Common myeloid progenitor, CD34-positive (primary cell): ENCODE data around the gene B4GALT6.

Source experiments
- CTCF ChIA-PET: fragments of 350-600 bp; sonication (Branson Sonifier 250); formaldehyde crosslinking; loops from one replicate; lab custom pipeline; 2021; ENCODE audit warnings: antibody characterized with exemption; lab: Charles Lee
- POLR2A ChIA-PET: fragments of 350-600 bp; sonication (Branson Sonifier 250); formaldehyde crosslinking; loops from one replicate; lab custom pipeline; 2021; ENCODE audit warnings: antibody characterized with exemption; lab: Charles Lee
- DNase-seq, 3 donors: peaks; one replicate each; pipeline versions ENCODE4 v3.0.0 to v3.0.0-alpha.2; 2013
- H3K27ac ChIP-seq, 2 experiments: 1 replicate in 1 of 2; 2 replicates in 1 of 2; pipeline ENCODE4 v1.7.0; 2013; ENCODE audit warnings: inconsistent platforms in 2 of 2, low read length in 2 of 2, mild to moderate bottlenecking in 2 of 2, low read depth in 1 of 2, moderate library complexity in 1 of 2; ENCODE audit not compliant: severe bottlenecking in 2 of 2, insufficient read depth in 1 of 2, poor library complexity in 1 of 2
- H3K27me3 ChIP-seq, 5 experiments: replicated peaks in 2 of 5; 1 replicate in 3 of 5; 2 replicates in 2 of 5; pipeline versions ENCODE4 v1.6.1 to v1.7.0; 2013; ENCODE audit warnings: low read length in 4 of 5, mild to moderate bottlenecking in 2 of 5, moderate library complexity in 2 of 5, inconsistent platforms in 1 of 5; ENCODE audit not compliant: insufficient read depth in 5 of 5, control insufficient read depth in 4 of 5
- H3K36me3 ChIP-seq, 4 experiments: 1 replicate in 2 of 4; 2 replicates in 2 of 4; pipeline versions ENCODE4 v1.6.1 to v1.7.0; 2013; ENCODE audit warnings: low read length in 3 of 4, control low read depth in 1 of 4, mild to moderate bottlenecking in 1 of 4; ENCODE audit not compliant: control insufficient read depth in 4 of 4, insufficient read depth in 4 of 4
- H3K4me1 ChIP-seq, 4 experiments: 1 replicate in 3 of 4; 2 replicates in 1 of 4; pipeline versions ENCODE4 v1.6.1 to v1.7.1; 2013; ENCODE audit warnings: low read length in 3 of 4, mild to moderate bottlenecking in 3 of 4, control low read depth in 1 of 4, inconsistent platforms in 1 of 4, moderate library complexity in 1 of 4; ENCODE audit not compliant: control insufficient read depth in 4 of 4, insufficient read depth in 4 of 4; ENCODE audit errors: control extremely low read depth in 1 of 4
- H3K4me3 ChIP-seq, 7 experiments: 1 replicate in 4 of 7; 2 replicates in 3 of 7; pipeline versions ENCODE4 v1.5.1 to v1.7.0; 2013; ENCODE audit warnings: mild to moderate bottlenecking in 7 of 7, low read length in 6 of 7, moderate library complexity in 6 of 7, inconsistent platforms in 2 of 7, low read depth in 2 of 7, control low read depth in 1 of 7; ENCODE audit not compliant: insufficient read depth in 4 of 7, control insufficient read depth in 1 of 7; ENCODE audit errors: extremely low read depth in 1 of 7
- H3K9me3 ChIP-seq, 5 experiments: 1 replicate in 4 of 5; 2 replicates in 1 of 5; pipeline versions ENCODE4 v1.6.1 to v1.7.1; 2013; ENCODE audit warnings: low read length in 4 of 5, mild to moderate bottlenecking in 2 of 5, inconsistent platforms in 1 of 5, low read depth in 1 of 5, moderate library complexity in 1 of 5; ENCODE audit not compliant: control insufficient read depth in 4 of 5, insufficient read depth in 2 of 5; ENCODE audit errors: control extremely low read depth in 1 of 5
- WGBS: methylation state at CpG from one replicate; pipeline ENCODE4 v1.1.5; 2013; ENCODE audit not compliant: insufficient coverage; 5-methylcytosine and 5-hydroxymethylcytosine counted together

The B4GALT6 gene

DNA sequence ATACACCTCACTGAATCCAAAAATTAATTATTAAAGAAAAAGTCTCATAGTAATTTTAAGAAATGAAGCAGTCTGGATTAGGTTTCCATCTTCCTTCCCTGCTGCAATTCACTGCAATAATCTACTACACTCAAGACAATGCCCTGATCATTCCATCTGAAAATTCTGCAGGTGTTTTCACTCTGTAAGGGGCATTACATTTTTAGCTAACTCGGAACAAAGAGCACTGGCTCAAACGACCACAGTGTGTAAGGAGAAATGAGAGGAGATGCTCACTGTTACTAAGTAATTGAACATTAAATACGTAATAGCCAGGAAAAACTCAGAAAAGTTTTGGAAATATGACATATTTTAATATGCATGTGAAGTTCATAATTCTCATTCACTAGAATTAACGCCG lies 1.3 kb downstream of the B4GALT6 start:
- Histone ChIP-seq H3K4me1 (peaks cover 29 to 82% (median 67%) of the 10 kb centered on the region in 4 experiments), H3K27me3 (no peaks in the 10 kb centered on the region), H3K4me3 (peak overlapping the region in 6 of 7 experiments; percentile 70 to 94 (median 90)), H3K27ac (peak overlapping the region; percentile 82 to 85), H3K9me3 (no peaks in the 10 kb centered on the region), H3K36me3 (peaks cover 0 to 3% (median 0%) of the 10 kb centered on the region in 4 experiments)
- POLR2A ChIA-PET = interaction anchor here (1.0 kb wide), 1 partner anchor 37 kb away, joined by 4 read pairs; no protein-coding TSS in a partner anchor
- WGBS = no CpG with 5 or more reads among the region's 5 CpGs
- CTCF ChIA-PET = interaction anchor here (1.3 to 2.3 kb wide), 3 partner anchors 39 to 127 kb away, joined by 3 to 10 read pairs (median 4); no protein-coding TSS in a partner anchor
- DNase-seq = no peak

- DNase-seq = peak in 2 of 3 donors; percentile 48 to 59
- POLR2A ChIA-PET = no interaction called here
Measured at GRCh38 chr18:31680831-31681568, 3.4 kb downstream of the B4GALT6 start.

DNA sequence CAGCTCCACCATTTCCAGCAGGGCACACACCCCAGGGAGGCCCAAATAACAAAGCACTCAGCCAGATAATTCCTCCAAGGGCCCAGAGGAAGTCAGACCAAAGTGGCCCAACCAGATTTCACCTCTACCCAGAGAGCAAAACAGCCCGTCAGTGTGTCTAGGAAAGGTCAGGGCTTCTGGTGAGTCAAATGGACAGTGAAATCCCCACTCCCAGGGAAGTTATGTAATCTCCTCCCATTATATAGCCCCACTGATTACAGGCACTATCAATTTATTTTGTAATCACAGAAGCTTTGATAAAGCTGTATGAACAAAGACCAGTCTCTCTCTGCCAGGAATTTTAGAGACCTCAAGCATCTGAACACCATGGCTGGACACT lies 4.0 kb downstream of the B4GALT6 start:
- Histone ChIP-seq H3K36me3 (peaks cover 0 to 3% (median 0%) of the 10 kb centered on the region in 4 experiments), H3K4me3 (peak overlapping the region in 1 of 7 experiments; percentile 94), H3K9me3 (no peaks in the 10 kb centered on the region), H3K4me1 (peaks cover 16 to 78% (median 61%) of the 10 kb centered on the region in 4 experiments), H3K27me3 (no peaks in the 10 kb centered on the region), H3K27ac (no peak overlapping the region)
- POLR2A ChIA-PET = no interaction called here
- CTCF ChIA-PET = interaction anchor here (0.8 to 2.2 kb wide), 7 partner anchors 11 to 141 kb away, joined by 3 to 9 read pairs (median 4); no protein-coding TSS in a partner anchor
- 60% methylated on average over 1 of the region's 1 CpG for WGBS
- DNase-seq = no peak

More at GRCh38 chr18:31680831-31681568, 3.4 kb downstream of the B4GALT6 start:
- CTCF ChIA-PET = interaction anchor here (0.8 to 2.2 kb wide), 7 partner anchors 11 to 141 kb away, joined by 3 to 9 read pairs (median 3); no protein-coding TSS in a partner anchor
- Histone ChIP-seq H3K4me3 (peak overlapping the region in 1 of 7 experiments; percentile 94), H3K4me1 (peaks cover 16 to 78% (median 62%) of the 10 kb centered on the region in 4 experiments), H3K27ac (no peak overlapping the region), H3K36me3 (peaks cover 0 to 3% (median 0%) of the 10 kb centered on the region in 4 experiments), H3K27me3 (no peaks in the 10 kb centered on the region), H3K9me3 (no peaks in the 10 kb centered on the region)
- WGBS = no CpG with 5 or more reads among the region's 2 CpGs

GRCh38 chr18:31679791-31680432 lies 4.5 kb downstream of the B4GALT6 start:
- H3K4me3 ChIP-seq = peak overlapping the region in 1 of 7 experiments; percentile 11
- POLR2A ChIA-PET = no interaction called here
- 86% methylated on average over 4 of the region's 5 CpGs for WGBS
- peaks cover 16 to 83% (median 64%) of the 10 kb centered on the region in 4 experiments for H3K4me1 ChIP-seq
- CTCF ChIA-PET = interaction anchor here (0.9 to 2.5 kb wide), 9 partner anchors 15 to 69 kb away, joined by 3 to 9 read pairs (median 6); no protein-coding TSS in a partner anchor
- DNase-seq = no peak
- H3K9me3 ChIP-seq = no peaks in the 10 kb centered on the region
- H3K27me3 ChIP-seq = no peaks in the 10 kb centered on the region
- peaks cover 0 to 3% (median 0%) of the 10 kb centered on the region in 4 experiments for H3K36me3 ChIP-seq
- H3K27ac ChIP-seq = peak overlapping the region in 1 of 2 experiments; percentile 16

- H3K36me3 ChIP-seq = peaks cover 0 to 3% (median 0%) of the 10 kb centered on the region in 4 experiments
- peaks cover 16 to 90% (median 64%) of the 10 kb centered on the region in 4 experiments for H3K4me1 ChIP-seq
- ChIA-PET POLR2A (no interaction called here), CTCF (interaction anchor here (0.9 to 2.5 kb wide), 8 partner anchors 8 to 68 kb away, joined by 3 to 12 read pairs (median 6); no protein-coding TSS in a partner anchor)
- H3K9me3 ChIP-seq = no peaks in the 10 kb centered on the region
- no peak for DNase-seq
- H3K27me3 ChIP-seq = no peaks in the 10 kb centered on the region
- peak overlapping the region in 1 of 2 experiments; percentile 16 for H3K27ac ChIP-seq
- H3K4me3 ChIP-seq = peak overlapping the region in 1 of 7 experiments; percentile 19
- WGBS = 90% methylated on average over 2 of the region's 3 CpGs
Measured at GRCh38 chr18:31679133-31679742, 5.1 kb downstream of the B4GALT6 start.

DNA sequence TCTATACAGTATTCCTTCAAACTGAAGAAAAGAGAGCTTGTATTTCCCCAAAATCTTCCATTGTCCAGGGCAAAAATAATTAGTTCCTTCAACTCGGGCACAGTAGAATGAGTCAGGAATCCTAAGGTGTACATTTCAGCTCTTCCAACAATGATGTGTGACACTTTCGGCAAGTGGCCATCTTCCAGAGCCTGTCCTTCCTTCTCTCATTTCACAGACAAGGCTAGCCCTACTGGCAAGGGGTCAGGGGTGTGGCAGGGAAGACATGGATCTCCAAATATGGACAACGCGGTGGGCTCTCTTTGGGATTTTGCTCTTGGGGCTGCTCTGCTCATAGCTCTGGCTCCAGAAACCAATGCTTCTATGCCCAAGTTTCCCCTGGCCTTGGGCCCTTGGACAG lies 6.0 kb downstream of the B4GALT6 start:
- no peaks in the 10 kb centered on the region for H3K9me3 ChIP-seq
- H3K4me1 ChIP-seq = peaks cover 16 to 91% (median 63%) of the 10 kb centered on the region in 4 experiments
- ChIA-PET POLR2A (no interaction called here), CTCF (interaction anchor here (1.3 to 4.5 kb wide), 7 partner anchors 9 to 46 kb away, joined by 3 to 31 read pairs (median 6); no protein-coding TSS in a partner anchor)
- WGBS = 74% methylated on average over 3 of the region's 4 CpGs
- peak overlapping the region; percentile 8 to 19 for H3K27ac ChIP-seq
- peak overlapping the region in 1 of 7 experiments; percentile 16 for H3K4me3 ChIP-seq
- no peak for DNase-seq
- H3K36me3 ChIP-seq = peaks cover 0 to 3% (median 0%) of the 10 kb centered on the region in 4 experiments
- H3K27me3 ChIP-seq = no peaks in the 10 kb centered on the region
